Omental fat pad (tissue), 4 donors: Measurements from ENCODE around the gene MAEA. TPM values are rescaled to one million over a fixed set of nuclear protein-coding genes. Genes with fewer than 3 reads are reported as not detected.

Experiments
- ATAC-seq: fragments of 150-250 bp; one replicate; pipeline ENCODE4 v1.9.1; 2016; ENCODE audit warnings: mild to moderate bottlenecking, moderate library complexity; ENCODE audit not compliant: low FRiP score
- DNase-seq: peaks from one replicate; pipeline ENCODE4 v3.0.0-alpha.2; 2019; ENCODE audit warnings: low spot score
- total RNA-seq, 4 donors: library from RNA; depleted of rRNA; stranded (reverse); fragments of >200 nt; gene quantifications; one replicate each; pipeline ENCODE4 v1.1.0, GENCODE V29; 2016
- TF ChIP-seq, protein P1 (sequence below), 3 donors: fragments of 450-650 bp; IDR thresholded peaks; one replicate each; pipeline ENCODE4 v1.5.1; 2016 to 2017; ENCODE audit warnings: antibody characterized with exemption in 3 of 3, mild to moderate bottlenecking in 3 of 3, moderate library complexity in 2 of 3

Gene MAEA
- total RNA-seq, 4 donors from 2014 or later, result 38.8 to 71.2 (median 51.8) TPM

- TF ChIP-seq, protein P1, sequence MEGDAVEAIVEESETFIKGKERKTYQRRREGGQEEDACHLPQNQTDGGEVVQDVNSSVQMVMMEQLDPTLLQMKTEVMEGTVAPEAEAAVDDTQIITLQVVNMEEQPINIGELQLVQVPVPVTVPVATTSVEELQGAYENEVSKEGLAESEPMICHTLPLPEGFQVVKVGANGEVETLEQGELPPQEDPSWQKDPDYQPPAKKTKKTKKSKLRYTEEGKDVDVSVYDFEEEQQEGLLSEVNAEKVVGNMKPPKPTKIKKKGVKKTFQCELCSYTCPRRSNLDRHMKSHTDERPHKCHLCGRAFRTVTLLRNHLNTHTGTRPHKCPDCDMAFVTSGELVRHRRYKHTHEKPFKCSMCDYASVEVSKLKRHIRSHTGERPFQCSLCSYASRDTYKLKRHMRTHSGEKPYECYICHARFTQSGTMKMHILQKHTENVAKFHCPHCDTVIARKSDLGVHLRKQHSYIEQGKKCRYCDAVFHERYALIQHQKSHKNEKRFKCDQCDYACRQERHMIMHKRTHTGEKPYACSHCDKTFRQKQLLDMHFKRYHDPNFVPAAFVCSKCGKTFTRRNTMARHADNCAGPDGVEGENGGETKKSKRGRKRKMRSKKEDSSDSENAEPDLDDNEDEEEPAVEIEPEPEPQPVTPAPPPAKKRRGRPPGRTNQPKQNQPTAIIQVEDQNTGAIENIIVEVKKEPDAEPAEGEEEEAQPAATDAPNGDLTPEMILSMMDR (IDR thresholded peaks at IDR 0.05), result no peak
- DNase-seq (no peak), ATAC-seq (no peak)
These were observed 23.3 kb downstream of the MAEA start for GRCh38 chr4:1312821-1313640.

GRCh38 chr4:1315306-1315705 is 25.6 kb downstream of the MAEA start:
- DNase-seq, result no peak
- ATAC-seq, result no peak
- TF ChIP-seq, protein P1 (IDR thresholded peaks at IDR 0.05), result no peak

DNA sequence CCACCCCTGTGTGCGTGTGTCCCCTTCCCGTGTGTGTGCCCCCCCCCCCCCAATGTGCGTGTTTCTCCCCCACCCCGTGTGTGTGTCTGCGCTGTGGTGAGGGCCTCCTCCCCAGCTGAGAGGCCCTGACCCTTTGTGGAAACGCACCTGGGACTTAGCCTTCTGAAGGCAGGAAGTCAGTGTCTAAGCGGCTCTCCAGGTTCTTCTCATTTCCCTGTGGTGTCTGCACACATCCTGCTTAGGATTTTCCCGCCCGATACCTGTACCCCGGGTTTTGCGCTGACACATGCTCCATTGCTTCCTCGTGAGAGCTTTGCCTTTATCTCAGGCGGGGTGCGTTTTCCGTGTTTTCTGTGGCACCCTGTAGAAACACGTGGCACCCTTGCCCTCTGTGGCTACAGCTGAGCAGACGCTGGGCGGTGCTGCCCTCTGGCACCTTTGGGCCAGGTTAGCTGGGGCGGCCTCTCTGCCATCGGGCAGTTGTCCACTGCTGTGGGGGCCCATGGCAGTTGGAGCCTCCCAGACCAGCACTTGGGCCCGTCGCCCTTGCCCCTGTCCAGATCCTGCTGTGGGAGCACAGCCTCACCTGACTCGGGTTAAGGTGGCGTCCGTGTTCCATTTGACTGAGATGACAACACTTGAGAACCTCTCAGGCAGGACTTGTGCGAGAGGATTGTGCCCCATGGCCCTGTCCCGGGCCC is 26.3 kb downstream of the MAEA start:
- DNase-seq (no peak), ATAC-seq (no peak)
- TF ChIP-seq, protein P1 (IDR thresholded peaks at IDR 0.05), result no peak

DNA sequence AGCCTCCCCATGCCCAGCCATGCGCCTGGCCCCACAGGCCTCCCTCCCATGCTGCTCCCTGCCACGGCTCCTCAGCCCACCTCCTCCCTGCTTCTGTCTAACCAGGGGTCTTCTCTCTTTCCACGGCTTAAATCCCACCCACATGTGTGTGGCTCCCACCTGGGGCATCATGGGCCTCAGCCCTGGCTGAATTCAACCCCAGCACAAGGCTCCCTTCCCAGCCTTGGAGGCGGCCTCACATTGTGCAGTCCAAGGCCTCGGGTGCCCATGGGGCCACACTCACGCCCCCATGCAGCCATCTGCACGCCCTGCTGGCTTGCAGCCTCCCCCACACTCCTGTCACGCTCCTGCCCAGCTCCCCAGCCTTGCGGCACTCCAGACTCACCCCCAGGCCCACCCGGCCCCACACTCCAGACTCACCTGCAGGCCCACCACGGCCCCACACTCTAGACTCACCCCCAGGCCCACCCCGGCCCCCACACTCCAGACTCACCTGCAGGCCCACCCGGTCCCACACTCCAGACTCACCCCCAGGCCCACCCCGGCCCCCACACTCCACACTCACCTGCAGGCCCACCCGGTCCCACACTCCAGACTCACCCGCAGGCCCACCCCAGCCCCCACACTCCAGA is 27.0 kb downstream of the MAEA start:
- TF ChIP-seq, protein P1 (IDR thresholded peaks at IDR 0.05), result no peak
- DNase-seq, result no peak
- no peak for ATAC-seq

DNA sequence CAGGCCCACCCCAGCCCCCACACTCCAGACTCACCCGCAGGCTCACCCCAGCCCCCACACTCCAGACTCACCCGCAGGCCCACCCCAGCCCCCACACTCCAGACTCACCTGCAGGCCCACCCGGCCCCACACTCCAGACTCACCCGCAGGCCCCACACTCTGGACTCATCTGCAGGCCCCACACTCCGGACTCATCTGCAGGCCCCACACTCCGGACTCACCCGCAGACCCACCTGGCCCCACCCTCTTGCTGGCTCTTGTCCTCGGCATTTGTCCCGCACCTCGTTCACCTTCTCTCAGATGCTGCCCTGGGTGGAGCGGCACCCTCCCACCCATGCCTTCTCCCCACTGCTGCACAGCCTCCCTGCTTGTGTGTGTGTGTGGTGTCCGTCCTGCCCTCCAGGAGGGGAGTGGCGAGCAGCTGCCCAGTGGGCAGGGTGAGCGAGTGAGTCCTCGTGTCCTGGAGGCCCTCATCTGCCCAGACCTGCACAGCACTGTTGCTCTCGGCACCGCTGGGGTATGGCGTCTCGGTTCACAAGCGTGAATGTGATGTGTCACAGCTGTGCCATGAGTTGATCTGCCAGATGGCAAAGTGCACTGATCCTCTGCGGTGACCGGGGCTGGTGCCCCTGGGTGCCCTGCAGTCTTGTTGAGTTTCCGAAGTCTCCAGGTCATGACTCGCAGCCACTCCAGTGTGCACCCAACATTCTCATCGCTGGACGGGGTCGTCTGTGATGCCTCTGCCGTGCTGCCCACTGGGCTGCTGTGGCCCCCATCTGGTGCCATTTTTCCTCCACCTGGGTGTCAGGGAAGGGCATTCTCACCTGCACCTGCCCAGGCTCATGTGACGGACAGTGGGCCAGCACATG is 27.7 kb downstream of the MAEA start:
- ATAC-seq (no peak), DNase-seq (no peak)
- TF ChIP-seq, protein P1 (IDR thresholded peaks at IDR 0.05), result no peak

DNA sequence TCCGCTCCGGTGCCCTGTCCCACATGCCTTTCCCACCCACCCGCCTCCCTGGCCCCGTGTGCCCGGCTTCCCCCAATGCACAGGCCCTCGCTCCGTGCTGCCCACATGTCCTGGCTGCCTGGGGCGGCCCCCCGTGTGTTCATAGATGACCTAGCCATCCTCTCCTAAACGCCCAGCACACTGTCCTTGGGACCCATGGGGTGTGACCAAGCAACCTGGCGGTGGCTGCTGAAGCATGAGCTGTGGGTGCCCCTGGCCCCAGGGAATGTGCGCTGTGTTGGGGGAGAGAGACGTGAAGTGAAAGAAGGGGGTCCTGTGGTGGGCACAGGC is 28.3 kb downstream of the MAEA start:
- no peak for DNase-seq
- ATAC-seq, result no peak
- TF ChIP-seq, protein P1 (IDR thresholded peaks at IDR 0.05), result no peak
